Breast epithelium (tissue), 3 donors: ENCODE measurements around the gene LANCL2.

Experiments used
- CTCF ChIP-seq, 3 donors: fragments of 450-650 bp; IDR thresholded peaks; one replicate each; pipeline ENCODE4 v1.5.1; 2016 to 2017; ENCODE audit warnings: antibody characterized with exemption in 3 of 3, mild to moderate bottlenecking in 3 of 3, moderate library complexity in 3 of 3
- POLR2A ChIP-seq: fragments of 450-650 bp; IDR thresholded peaks from one replicate; pipeline ENCODE4 v1.6.1; 2016; ENCODE audit warnings: antibody characterized with exemption, mild to moderate bottlenecking, moderate library complexity
- POLR2AphosphoS5 ChIP-seq, 3 donors: sonication (generic); formaldehyde crosslinking; IDR thresholded peaks; one replicate each; pipeline ENCODE4 v1.6.1; 2017; ENCODE audit warnings: antibody characterized with exemption in 3 of 3

- TF ChIP-seq CTCF (IDR thresholded peaks at IDR 0.05) (no peak), POLR2AphosphoS5 (IDR thresholded peaks at IDR 0.05) (no peak), POLR2A (no peak)
Measured at GRCh38 chr7:55448526-55448925, 83.4 kb downstream of the LANCL2 start.
